ENCODE results near the gene CPT1B. TPM values are rescaled to one million over a fixed set of nuclear protein-coding genes. Genes with fewer than 3 reads are reported as not detected.

Gene CPT1B
- total and polyA plus RNA-seq, 2 of the 8 experiments (the other 6 are each of a cell fraction or from before 2014, with no cell fraction given), result 34.2 to 36.2 TPM

GRCh38 chr22:50527921-50528681 lies 50.1 kb downstream of the CPT1B start (continued):
- TF ChIP-seq CBX8 (IDR thresholded peaks at IDR 0.05; ENCODE audit: borderline replicate concordance, low read depth, low read length), result no peak
- TF ChIP-seq RBBP5 (IDR thresholded peaks at IDR 0.05; ENCODE audit: borderline replicate concordance, low read depth, low read length), result no peak
- TF ChIP-seq MAFK (IDR thresholded peaks at IDR 0.05; ENCODE audit: low read depth, low read length), result no peak
- no peak for TF ChIP-seq POU5F1 (IDR thresholded peaks at IDR 0.05; ENCODE audit: low read depth, low read length)
- TF ChIP-seq, protein P1, sequence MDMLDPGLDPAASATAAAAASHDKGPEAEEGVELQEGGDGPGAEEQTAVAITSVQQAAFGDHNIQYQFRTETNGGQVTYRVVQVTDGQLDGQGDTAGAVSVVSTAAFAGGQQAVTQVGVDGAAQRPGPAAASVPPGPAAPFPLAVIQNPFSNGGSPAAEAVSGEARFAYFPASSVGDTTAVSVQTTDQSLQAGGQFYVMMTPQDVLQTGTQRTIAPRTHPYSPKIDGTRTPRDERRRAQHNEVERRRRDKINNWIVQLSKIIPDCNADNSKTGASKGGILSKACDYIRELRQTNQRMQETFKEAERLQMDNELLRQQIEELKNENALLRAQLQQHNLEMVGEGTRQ (IDR thresholded peaks at IDR 0.05; ENCODE audit: low read length), result no peak
- TF ChIP-seq CBX5 (IDR thresholded peaks at IDR 0.05; ENCODE audit: low read depth, low read length), result no peak
- no peak for TF ChIP-seq SAP30 (IDR thresholded peaks at IDR 0.05; ENCODE audit: insufficient read depth, insufficient replicate concordance, low read length)
- TF ChIP-seq NANOG (IDR thresholded peaks at IDR 0.05; ENCODE audit: insufficient read depth, low read depth, low read length, poor library complexity, severe bottlenecking), result no peak
